GM10266 (cell line): ENCODE results near the gene CTSO.

Source experiments
- DNase-seq: peaks from one replicate; pipeline ENCODE4 v3.0.0; 2012; ENCODE audit errors: extremely low spot score
- TF ChIP-seq, protein P1 (sequence below): IDR thresholded peaks from 2 replicates; pipeline ENCODE4 v1.5.1; 2012; ENCODE audit warnings: mild to moderate bottlenecking, low read depth; ENCODE audit not compliant: control insufficient read depth, insufficient read depth; ENCODE audit errors: missing control alignments

Gene CTSO

GRCh38 chr4:155978810-155979209 lies 25.1 kb upstream of the CTSO start:
- TF ChIP-seq, protein P1, sequence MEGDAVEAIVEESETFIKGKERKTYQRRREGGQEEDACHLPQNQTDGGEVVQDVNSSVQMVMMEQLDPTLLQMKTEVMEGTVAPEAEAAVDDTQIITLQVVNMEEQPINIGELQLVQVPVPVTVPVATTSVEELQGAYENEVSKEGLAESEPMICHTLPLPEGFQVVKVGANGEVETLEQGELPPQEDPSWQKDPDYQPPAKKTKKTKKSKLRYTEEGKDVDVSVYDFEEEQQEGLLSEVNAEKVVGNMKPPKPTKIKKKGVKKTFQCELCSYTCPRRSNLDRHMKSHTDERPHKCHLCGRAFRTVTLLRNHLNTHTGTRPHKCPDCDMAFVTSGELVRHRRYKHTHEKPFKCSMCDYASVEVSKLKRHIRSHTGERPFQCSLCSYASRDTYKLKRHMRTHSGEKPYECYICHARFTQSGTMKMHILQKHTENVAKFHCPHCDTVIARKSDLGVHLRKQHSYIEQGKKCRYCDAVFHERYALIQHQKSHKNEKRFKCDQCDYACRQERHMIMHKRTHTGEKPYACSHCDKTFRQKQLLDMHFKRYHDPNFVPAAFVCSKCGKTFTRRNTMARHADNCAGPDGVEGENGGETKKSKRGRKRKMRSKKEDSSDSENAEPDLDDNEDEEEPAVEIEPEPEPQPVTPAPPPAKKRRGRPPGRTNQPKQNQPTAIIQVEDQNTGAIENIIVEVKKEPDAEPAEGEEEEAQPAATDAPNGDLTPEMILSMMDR: no peak
- no peak for DNase-seq

DNA sequence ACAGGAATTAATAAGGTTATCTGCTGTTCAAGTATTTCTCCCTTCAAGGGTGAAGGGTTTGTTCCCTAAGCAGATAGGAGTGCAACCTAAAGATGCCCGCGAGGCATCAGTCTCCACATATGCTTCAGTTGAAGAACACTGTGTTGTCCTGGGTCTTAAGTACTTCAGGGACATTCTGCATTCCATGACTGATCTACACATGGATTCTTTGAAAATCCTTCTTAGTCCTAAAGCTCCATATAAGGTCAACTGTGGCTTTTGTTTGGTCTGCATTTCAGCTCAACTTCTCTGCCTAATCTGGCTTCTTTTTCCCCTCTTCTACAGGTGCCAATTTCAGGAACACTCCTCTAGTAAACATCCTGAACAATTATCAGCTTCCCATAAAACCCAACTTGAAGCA lies 21.8 kb upstream of the CTSO start:
- no peak for DNase-seq
- TF ChIP-seq, protein P1: no peak

DNA sequence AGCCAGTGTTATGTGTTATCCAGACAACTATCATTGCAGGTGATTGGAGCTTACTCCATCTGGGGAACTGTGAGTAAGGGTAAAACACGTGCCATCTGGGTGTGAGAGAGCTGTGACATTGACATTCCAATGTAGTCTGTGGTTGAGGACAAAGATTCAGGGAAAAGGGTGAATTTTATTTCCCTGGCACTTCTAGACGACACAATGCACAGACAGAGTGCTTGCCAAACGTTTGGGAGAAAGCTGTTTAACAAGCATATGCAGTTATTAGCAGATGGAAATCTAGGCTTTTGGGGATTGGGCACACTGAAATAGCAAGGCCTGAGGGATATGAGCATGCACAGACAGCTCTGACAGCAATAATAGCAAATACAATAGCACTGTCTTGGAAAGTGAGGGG lies 21.3 kb upstream of the CTSO start:
- DNase-seq: no peak
- TF ChIP-seq, protein P1: no peak

- peak; percentile 48 for DNase-seq
- TF ChIP-seq, protein P1: no peak
Observed at GRCh38 chr4:155974476-155974749, 20.7 kb upstream of the CTSO start.

DNA sequence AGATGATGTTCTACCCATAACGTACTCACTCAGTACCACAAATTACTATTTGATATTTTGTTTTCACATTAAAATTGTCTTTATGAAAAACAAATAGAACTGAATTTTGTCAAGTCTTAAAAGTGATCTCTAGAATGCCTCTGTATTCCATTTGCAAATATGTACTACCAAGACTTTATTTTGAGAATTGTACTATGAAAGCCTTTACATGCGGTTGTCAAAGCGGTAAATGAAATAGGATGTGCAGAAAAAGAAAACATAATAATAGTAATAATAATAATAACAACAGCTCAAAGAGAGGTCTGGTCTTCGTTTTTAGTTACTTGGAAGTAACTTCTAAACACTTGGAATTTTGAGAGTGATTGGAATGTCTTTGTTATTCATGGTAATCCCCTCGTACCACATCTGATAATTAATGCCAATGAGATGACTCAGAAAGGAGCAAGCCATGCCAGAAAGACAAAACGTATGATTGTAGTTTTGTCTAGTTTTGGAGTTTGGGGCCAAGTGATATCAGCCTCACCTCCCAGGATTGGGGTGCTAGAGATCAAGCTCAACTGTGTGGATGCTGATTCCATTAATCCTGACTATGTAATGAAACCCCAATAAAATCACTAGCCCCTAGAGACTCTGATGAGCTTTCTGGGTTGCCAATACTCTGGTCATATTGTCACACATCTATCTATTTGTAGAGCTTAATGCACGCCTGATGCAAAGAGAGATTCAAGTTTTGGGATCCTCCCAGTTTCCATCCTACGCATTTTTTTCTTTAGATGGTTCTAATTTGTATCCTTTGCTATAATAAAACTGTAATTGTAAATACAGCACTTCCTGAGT lies 20.2 kb upstream of the CTSO start:
- TF ChIP-seq, protein P1: no peak
- no peak for DNase-seq

DNA sequence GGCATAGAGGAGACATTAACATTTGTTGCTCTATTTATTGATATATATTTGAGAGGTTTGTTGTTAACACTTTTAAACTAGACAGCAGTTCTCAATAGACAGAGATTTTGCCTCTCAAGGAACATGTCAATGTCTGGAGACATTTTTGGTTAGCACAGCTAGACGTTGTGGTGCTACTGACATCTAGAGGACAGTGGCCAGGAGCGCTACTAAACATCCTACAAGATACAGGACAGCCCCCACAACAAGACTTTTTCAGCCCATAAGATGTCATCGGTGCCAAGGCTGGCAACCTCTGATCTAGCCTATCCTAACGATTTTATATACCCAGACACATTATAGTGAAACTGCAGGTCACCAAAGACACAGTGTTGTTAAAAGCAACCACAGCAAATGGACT lies 18.4 kb upstream of the CTSO start:
- no peak for DNase-seq
- TF ChIP-seq, protein P1: peak; percentile 42

DNA sequence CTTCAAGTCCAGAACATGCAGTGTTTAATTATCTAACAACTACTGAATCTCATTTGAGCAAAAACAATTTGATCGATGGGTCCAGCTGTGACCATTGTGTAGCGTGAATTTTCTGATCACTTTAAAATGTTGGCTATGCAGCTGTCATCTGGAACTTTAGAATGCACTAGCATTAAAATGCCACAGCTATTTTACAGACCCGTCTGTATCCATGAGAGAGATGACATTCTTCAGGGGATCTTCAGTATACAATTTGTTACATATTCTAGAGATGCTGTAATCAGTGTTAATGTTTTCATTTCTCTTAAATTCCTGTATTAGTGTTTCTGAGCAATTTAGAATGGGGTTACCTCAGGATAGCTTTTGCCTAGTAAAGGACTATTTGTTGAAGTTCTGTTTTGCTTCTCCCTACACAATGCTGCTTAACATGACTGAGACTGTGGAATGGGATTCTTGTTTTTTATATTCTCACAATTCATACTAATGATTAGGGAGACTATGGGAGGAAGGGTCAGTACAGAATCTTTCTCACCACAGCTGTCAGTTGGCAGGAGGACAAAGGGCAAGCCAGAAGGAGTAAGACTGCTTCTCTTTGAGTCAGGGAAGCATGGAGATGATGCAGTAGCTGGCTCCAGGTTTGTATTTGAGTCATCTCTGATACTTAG lies 13.2 kb upstream of the CTSO start:
- DNase-seq: no peak
- TF ChIP-seq, protein P1: no peak
